ENCODE measurements around the gene UFSP2. TPM values are rescaled to one million over a fixed set of nuclear protein-coding genes. Genes with fewer than 3 reads are reported as not detected.

The UFSP2 gene
- total RNA-seq, 1 donor from 2014 or later, result 62.6 TPM

DNA sequence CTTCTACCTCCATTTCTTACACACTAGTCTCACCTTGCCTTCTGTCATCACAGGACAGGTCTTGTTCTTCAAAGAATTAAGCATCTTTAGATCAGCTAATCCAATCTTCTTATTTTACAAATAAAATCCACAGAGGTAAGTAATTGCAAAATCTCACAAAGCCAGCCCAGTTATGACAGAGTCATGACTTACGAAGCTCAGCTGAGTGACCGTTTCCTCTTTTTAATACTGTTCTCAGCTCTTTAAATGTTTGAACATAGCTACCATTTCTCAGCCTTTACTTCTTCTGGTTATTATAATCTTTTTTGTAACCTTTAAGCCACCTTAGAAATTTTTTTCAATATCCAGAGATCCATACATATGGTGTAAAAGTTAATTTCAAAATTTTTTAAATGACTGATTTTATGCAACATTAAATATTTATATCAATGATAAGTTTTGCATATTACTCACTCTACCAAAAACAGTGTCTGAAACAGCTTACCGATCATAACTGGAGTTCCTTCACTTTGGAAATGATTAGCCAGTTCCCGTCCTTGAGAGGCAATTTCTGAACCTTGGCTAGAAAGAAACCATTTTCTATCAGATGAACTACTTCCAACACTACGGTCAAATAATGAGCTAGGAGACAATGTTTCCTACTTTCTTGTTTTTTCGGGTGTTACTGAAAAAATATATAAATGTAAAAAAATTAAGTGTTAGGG is 20.3 kb downstream of the UFSP2 start:
- Histone ChIP-seq H3K27me3 (ENCODE audit: control insufficient read depth in 3 of 3, insufficient read depth in 3 of 3, low read length in 3 of 3) (no peaks in the 10 kb centered on the region), H3K36me3 (ENCODE audit: control insufficient read depth in 3 of 3, insufficient read depth in 3 of 3, low read length in 3 of 3) (peaks cover 20 to 53% (median 32%) of the 10 kb centered on the region in 3 donors), H3K9ac (ENCODE audit: low read depth in 1 of 3, low read length in 3 of 3) (no peak overlapping the region), H3K4me3 (ENCODE audit: low read length in 3 of 3) (no peak overlapping the region), H3K4me1 (ENCODE audit: control insufficient read depth in 3 of 3, insufficient read depth in 3 of 3, low read length in 3 of 3) (no peaks in the 10 kb centered on the region), H3K27ac (ENCODE audit: low read depth, low read length) (no peak overlapping the region), H3K9me3 (ENCODE audit: control insufficient read depth in 3 of 3, low read length in 3 of 3) (peaks cover 0 to 3% (median 0%) of the 10 kb centered on the region in 3 donors)

DNA sequence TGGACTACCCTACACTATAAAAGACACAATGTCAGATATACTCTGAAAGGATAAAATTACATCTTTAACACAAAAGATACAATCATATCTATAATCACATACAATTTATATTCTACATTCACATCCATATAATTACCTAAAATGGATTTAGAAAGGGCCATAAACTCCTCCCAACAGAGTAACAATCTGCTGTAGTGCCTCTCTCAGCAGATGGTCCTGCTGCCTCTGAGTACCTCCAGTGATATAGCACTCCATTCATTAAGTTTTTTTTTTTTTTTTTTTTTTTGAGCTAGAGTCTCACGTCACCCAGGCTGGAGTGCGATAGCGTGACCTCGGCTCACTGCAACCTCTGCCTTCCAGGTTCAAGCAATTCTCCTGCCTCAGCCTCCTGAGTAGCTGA is 21.7 kb downstream of the UFSP2 start:
- Histone ChIP-seq H3K4me3 (ENCODE audit: low read length in 3 of 3) (no peak overlapping the region), H3K9ac (ENCODE audit: low read depth in 1 of 3, low read length in 3 of 3) (no peak overlapping the region), H3K27me3 (ENCODE audit: control insufficient read depth in 3 of 3, insufficient read depth in 3 of 3, low read length in 3 of 3) (no peaks in the 10 kb centered on the region), H3K9me3 (ENCODE audit: control insufficient read depth in 3 of 3, low read length in 3 of 3) (no peaks in the 10 kb centered on the region), H3K27ac (ENCODE audit: low read depth, low read length) (no peak overlapping the region), H3K4me1 (ENCODE audit: control insufficient read depth in 3 of 3, insufficient read depth in 3 of 3, low read length in 3 of 3) (peaks cover 0 to 6% (median 5%) of the 10 kb centered on the region in 3 donors), H3K36me3 (ENCODE audit: control insufficient read depth in 3 of 3, insufficient read depth in 3 of 3, low read length in 3 of 3) (peaks cover 25 to 55% (median 42%) of the 10 kb centered on the region in 3 donors)

DNA sequence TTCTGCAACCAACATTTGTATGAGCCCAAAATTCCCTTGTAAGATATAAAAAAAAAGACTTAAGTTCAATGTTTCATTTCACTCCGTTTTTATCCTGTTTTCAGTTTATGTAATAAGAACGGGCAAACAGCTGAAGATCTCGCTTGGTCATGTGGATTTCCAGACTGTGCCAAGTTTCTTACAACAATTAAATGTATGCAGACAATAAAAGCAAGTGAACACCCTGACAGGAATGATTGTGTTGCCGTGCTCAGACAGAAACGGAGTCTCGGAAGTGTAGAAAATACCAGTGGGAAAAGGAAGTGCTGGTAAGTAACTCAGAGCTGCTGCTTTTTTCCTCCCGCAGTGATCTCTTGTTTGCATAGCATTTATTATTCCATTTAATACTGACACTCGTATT is 26.3 kb downstream of the UFSP2 start:
- H3K9me3 ChIP-seq (ENCODE audit: control insufficient read depth in 3 of 3, low read length in 3 of 3), result no peaks in the 10 kb centered on the region
- H3K4me3 ChIP-seq (ENCODE audit: low read length in 3 of 3), result no peak overlapping the region
- no peaks in the 10 kb centered on the region for H3K27me3 ChIP-seq (ENCODE audit: control insufficient read depth in 3 of 3, insufficient read depth in 3 of 3, low read length in 3 of 3)
- peaks cover 8 to 24% (median 9%) of the 10 kb centered on the region in 3 donors for H3K4me1 ChIP-seq (ENCODE audit: control insufficient read depth in 3 of 3, insufficient read depth in 3 of 3, low read length in 3 of 3)
- no peak overlapping the region for H3K27ac ChIP-seq (ENCODE audit: low read depth, low read length)
- H3K9ac ChIP-seq (ENCODE audit: low read depth in 1 of 3, low read length in 3 of 3), result no peak overlapping the region
- H3K36me3 ChIP-seq (ENCODE audit: control insufficient read depth in 3 of 3, insufficient read depth in 3 of 3, low read length in 3 of 3), result peaks cover 16 to 28% (median 27%) of the 10 kb centered on the region in 3 donors

DNA sequence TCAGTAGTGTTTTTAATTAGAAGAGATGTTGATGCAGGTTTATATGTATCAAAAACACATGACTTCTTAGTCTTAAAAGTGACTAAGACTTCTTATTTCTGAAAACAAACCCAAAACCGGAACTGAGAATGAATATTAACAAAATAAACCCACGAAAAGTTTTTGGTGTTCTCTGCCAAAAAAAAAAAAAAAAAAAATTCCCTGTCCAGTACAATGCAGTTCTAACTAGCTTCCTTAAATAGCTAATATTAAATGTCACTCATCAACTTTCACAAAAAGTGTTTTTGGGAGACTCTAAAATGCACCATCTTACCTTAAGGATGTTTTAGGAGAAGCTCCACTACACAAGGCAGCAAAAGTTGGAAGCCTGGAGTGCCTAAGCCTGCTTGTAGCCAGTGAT is 27.1 kb downstream of the UFSP2 start:
- Histone ChIP-seq H3K9me3 (ENCODE audit: control insufficient read depth in 3 of 3, low read length in 3 of 3) (no peaks in the 10 kb centered on the region), H3K9ac (ENCODE audit: low read depth in 1 of 3, low read length in 3 of 3) (peak overlapping the region in 1 of 3 donors; percentile 4), H3K36me3 (ENCODE audit: control insufficient read depth in 3 of 3, insufficient read depth in 3 of 3, low read length in 3 of 3) (peaks cover 16 to 27% (median 24%) of the 10 kb centered on the region in 3 donors), H3K27ac (ENCODE audit: low read depth, low read length) (peak overlapping the region; percentile 100), H3K4me1 (ENCODE audit: control insufficient read depth in 3 of 3, insufficient read depth in 3 of 3, low read length in 3 of 3) (peaks cover 9 to 30% (median 11%) of the 10 kb centered on the region in 3 donors), H3K4me3 (ENCODE audit: low read length in 3 of 3) (no peak overlapping the region), H3K27me3 (ENCODE audit: control insufficient read depth in 3 of 3, insufficient read depth in 3 of 3, low read length in 3 of 3) (no peaks in the 10 kb centered on the region)

DNA sequence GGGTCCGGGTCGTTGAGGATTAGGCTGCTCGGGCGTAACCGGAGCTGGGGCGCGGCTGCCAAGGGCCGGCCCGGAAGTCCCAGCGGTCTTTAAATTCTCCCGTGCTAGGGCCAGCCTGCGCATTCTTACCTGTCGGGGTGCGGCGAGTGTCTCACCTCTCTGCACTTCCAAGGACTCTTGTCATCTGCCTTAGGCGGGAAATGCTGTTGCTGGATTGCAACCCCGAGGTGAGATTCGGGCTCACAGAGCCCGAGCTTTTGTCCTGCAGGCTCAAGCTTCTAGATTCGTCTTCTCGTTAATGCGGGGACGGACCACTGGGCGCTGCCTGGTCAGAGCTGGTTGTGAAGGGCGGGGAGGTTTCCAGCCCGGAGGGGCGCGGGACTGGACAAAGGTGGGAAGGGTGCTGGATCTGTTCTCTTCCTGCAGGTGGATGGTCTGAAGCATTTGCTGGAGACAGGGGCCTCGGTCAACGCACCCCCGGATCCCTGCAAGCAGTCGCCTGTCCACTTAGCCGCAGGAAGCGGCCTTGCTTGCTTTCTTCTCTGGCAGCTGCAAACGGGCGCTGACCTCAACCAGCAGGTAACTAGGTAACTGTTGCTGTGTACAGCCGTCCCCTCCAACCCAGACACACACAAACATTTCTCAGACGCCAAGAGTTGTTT is 28.9 kb downstream of the UFSP2 start, which contains the start of gene ANKRD37:
ANKRD37 (plus strand) TSS at position 118 of the 662 bp plus-strand sequence; CDS start at position 201, 83 bp downstream.
- Histone ChIP-seq H3K27ac (ENCODE audit: low read depth, low read length) (peak within 1 kb of the TSS; percentile 100), H3K9ac (ENCODE audit: low read depth in 1 of 3, low read length in 3 of 3) (peak within 1 kb of the TSS; percentile 91 to 98 (median 97)), H3K4me3 (ENCODE audit: low read length in 3 of 3) (peak within 1 kb of the TSS; percentile 77 to 90 (median 86)), H3K27me3 (ENCODE audit: control insufficient read depth in 3 of 3, insufficient read depth in 3 of 3, low read length in 3 of 3) (no peaks in the 10 kb centered on the region), H3K36me3 (ENCODE audit: control insufficient read depth in 3 of 3, insufficient read depth in 3 of 3, low read length in 3 of 3) (peaks cover 13 to 22% (median 18%) of the 10 kb centered on the region in 3 donors), H3K9me3 (ENCODE audit: control insufficient read depth in 3 of 3, low read length in 3 of 3) (no peaks in the 10 kb centered on the region), H3K4me1 (ENCODE audit: control insufficient read depth in 3 of 3, insufficient read depth in 3 of 3, low read length in 3 of 3) (peaks cover 9 to 30% (median 11%) of the 10 kb centered on the region in 3 donors)

DNA sequence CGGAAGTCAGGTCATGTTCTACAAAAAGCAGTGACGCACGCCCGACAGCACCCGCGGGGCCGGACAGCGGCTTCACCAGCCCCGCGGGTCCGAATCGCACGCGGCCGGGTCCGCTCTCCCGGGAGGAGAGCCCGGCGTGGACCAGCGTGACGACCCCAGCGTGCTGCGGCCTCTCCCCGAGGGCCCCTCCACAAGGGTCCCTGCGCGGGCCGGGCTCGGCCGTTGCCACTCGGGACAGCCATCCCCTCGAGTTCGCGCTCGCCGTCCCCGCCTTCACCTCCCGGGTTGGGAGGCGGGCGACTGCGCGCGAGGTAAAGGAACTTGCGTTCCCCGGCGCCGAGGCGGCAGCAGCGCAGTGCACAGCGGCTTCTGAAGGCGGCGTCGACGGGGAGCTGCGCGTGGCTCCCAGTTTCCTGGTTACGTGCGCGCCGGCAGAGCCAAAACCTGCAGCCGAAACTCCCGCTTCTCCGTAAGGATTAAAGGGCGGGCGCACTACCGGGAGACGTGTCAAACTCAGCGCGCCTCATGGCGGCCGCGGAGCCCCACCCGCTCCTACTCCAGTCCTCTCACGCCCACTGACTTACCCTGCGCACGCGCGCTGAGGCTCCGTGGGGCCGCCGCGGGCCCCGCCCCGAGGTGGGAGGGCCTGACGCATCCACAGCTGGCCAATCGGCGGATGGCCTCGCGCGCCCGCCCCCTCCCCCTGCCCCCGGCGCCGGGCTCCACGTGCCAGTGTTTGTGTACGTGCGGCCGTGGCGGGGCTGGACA is 29.6 kb downstream of the UFSP2 start:
- no peaks in the 10 kb centered on the region for H3K9me3 ChIP-seq (ENCODE audit: control insufficient read depth in 3 of 3, low read length in 3 of 3)
- peak overlapping the region; percentile 77 to 90 (median 86) for H3K4me3 ChIP-seq (ENCODE audit: low read length in 3 of 3)
- peaks cover 9 to 30% (median 11%) of the 10 kb centered on the region in 3 donors for H3K4me1 ChIP-seq (ENCODE audit: control insufficient read depth in 3 of 3, insufficient read depth in 3 of 3, low read length in 3 of 3)

DNA sequence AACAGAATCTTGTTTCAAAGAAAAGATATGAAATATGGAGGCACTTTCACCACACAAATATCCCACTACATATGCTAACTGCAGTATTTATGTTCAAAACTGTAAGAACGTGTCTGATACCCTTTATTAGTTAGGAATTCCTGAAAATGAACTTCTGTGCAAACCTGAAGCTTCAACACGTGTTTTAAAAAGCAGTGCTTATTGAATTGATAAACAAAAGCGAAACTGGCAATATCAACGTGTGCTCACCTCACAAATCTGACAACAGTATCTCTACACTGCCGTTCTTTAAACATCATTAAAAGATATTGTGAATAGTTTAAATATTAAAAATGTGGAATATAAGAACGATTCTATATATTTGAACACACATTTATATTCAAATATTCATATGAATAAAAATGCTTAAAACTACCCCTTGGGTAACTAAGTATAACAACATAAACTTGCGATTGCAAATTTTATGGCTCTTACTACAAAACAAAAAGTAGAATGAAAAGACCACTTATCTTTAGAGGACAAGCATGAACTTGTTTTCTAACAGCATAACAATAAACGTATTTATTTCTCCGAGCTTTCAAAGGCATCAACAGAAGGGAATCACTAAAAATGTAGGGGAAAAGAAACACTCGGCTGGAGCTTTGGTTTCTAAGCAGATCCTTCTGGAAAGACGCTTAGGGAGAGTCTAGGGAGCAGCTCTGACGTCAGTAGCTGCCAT is 30.4 kb downstream of the UFSP2 start, which contains the start of gene LRP2BP:
LRP2BP (minus strand) TSS at position 687 of the 718 bp plus-strand sequence. CDS start 17,738 bp downstream, outside the sequence.
- Histone ChIP-seq H3K9me3 (ENCODE audit: control insufficient read depth in 3 of 3, low read length in 3 of 3) (no peaks in the 10 kb centered on the region), H3K4me1 (ENCODE audit: control insufficient read depth in 3 of 3, insufficient read depth in 3 of 3, low read length in 3 of 3) (peaks cover 9 to 30% (median 11%) of the 10 kb centered on the region in 3 donors), H3K27ac (ENCODE audit: low read depth, low read length) (peak within 1 kb of the TSS; percentile 100), H3K9ac (ENCODE audit: low read depth in 1 of 3, low read length in 3 of 3) (peak within 1 kb of the TSS; percentile 91 to 98 (median 97)), H3K4me3 (ENCODE audit: low read length in 3 of 3) (peak within 1 kb of the TSS; percentile 77 to 90 (median 86)), H3K36me3 (ENCODE audit: control insufficient read depth in 3 of 3, insufficient read depth in 3 of 3, low read length in 3 of 3) (peaks cover 7 to 19% (median 9%) of the 10 kb centered on the region in 3 donors), H3K27me3 (ENCODE audit: control insufficient read depth in 3 of 3, insufficient read depth in 3 of 3, low read length in 3 of 3) (no peaks in the 10 kb centered on the region)

More for the DNA sequence above, 29.6 kb downstream of the UFSP2 start:
- no peaks in the 10 kb centered on the region for H3K27me3 ChIP-seq (ENCODE audit: control insufficient read depth in 3 of 3, insufficient read depth in 3 of 3, low read length in 3 of 3)
- H3K36me3 ChIP-seq (ENCODE audit: control insufficient read depth in 3 of 3, insufficient read depth in 3 of 3, low read length in 3 of 3), result peaks cover 10 to 16% (median 11%) of the 10 kb centered on the region in 3 donors
- peak overlapping the region; percentile 91 to 98 (median 97) for H3K9ac ChIP-seq (ENCODE audit: low read depth in 1 of 3, low read length in 3 of 3)
- peak overlapping the region; percentile 100 for H3K27ac ChIP-seq (ENCODE audit: low read depth, low read length)

DNA sequence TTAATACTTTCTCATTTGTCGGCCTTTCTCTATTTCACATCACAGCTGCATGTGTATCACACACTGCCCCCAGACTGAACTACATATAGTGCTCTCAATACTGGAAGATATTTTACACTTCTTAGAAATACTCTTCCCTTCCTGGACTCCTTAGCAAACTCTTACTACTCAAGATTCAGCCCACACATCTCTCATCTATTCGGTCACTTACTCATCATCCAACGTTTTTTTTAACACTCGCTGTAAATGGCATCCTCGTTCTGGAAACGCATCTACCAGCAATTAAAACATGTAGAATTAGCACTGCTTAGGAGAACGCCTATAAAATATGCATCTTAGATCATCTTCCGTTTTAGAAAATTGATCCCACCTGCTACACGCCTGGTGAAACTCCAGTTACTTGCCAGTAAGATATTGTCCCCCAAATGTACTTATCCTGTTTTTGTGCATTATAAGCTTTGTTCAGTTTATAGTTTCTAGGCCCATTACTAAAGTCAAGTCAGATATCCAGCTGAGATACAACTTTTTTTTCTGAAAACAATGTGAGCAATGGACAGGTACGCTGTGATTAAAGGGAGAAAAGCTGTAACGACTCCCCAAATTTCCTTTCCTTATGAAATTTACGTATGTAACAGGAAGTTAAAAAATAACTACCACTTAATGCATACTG is 31.1 kb downstream of the UFSP2 start:
- Histone ChIP-seq H3K4me1 (ENCODE audit: control insufficient read depth in 3 of 3, insufficient read depth in 3 of 3, low read length in 3 of 3) (peaks cover 9 to 30% (median 11%) of the 10 kb centered on the region in 3 donors), H3K4me3 (ENCODE audit: low read length in 3 of 3) (peak overlapping the region; percentile 77 to 90 (median 86)), H3K27me3 (ENCODE audit: control insufficient read depth in 3 of 3, insufficient read depth in 3 of 3, low read length in 3 of 3) (no peaks in the 10 kb centered on the region), H3K9me3 (ENCODE audit: control insufficient read depth in 3 of 3, low read length in 3 of 3) (no peaks in the 10 kb centered on the region), H3K9ac (ENCODE audit: low read depth in 1 of 3, low read length in 3 of 3) (peak overlapping the region in 2 of 3 donors; percentile 97 to 98), H3K27ac (ENCODE audit: low read depth, low read length) (peak overlapping the region; percentile 100), H3K36me3 (ENCODE audit: control insufficient read depth in 3 of 3, insufficient read depth in 3 of 3, low read length in 3 of 3) (peaks cover 4 to 12% (median 4%) of the 10 kb centered on the region in 3 donors)
